HuH-7.5 (cell line): ENCODE data around the gene SLC20A1.
A peak's percentile ranks its signal among the peaks of the same experiment; 100 is the strongest.
"Not testable (repeated sequence)": the region's sequence is repeated elsewhere in the genome, so short reads cannot be mapped to it uniquely, and the experiment has no call there.

Source experiments
- DNase-seq: peaks from one replicate; pipeline ENCODE4 v3.0.0; 2011; ENCODE audit warnings: low spot score

SLC20A1 gene

GRCh38 chr2:112683550-112684414, 38.0 kb downstream of the SLC20A1 start:
- no peak for DNase-seq

- no peak for DNase-seq
Measured at GRCh38 chr2:112684415-112684775, 38.7 kb downstream of the SLC20A1 start.

- DNase-seq, result no peak
Measured at GRCh38 chr2:112685271-112685884, 39.6 kb downstream of the SLC20A1 start.

GRCh38 chr2:112686348-112687217, 40.8 kb downstream of the SLC20A1 start:
- no peak for DNase-seq

- no peak for DNase-seq
Measured at GRCh38 chr2:112687522-112687921, 41.8 kb downstream of the SLC20A1 start.

- DNase-seq, result no peak
Measured at GRCh38 chr2:112688086-112688880, 42.5 kb downstream of the SLC20A1 start.

- peak; percentile 40 for DNase-seq
Measured at GRCh38 chr2:112690853-112691401, 45.2 kb downstream of the SLC20A1 start.

- no peak for DNase-seq
Measured at GRCh38 chr2:112691881-112692281, 46.1 kb downstream of the SLC20A1 start.

- peak; percentile 55 for DNase-seq
Measured at GRCh38 chr2:112692495-112692911, 46.8 kb downstream of the SLC20A1 start.

GRCh38 chr2:112692918-112693317, 47.2 kb downstream of the SLC20A1 start:
- no peak for DNase-seq

- no peak for DNase-seq
Measured at GRCh38 chr2:112693596-112693995, 47.9 kb downstream of the SLC20A1 start.

- DNase-seq, result no peak
Measured at GRCh38 chr2:112694182-112694581, 48.4 kb downstream of the SLC20A1 start.

- DNase-seq, result no peak
Measured at GRCh38 chr2:112698834-112699515, 53.2 kb downstream of the SLC20A1 start.

- no peak for DNase-seq
Measured at GRCh38 chr2:112699984-112700667, 54.4 kb downstream of the SLC20A1 start.

- no peak for DNase-seq
Measured at GRCh38 chr2:112701052-112701451, 55.3 kb downstream of the SLC20A1 start.

- no peak for DNase-seq
Measured at GRCh38 chr2:112703684-112704083, 57.9 kb downstream of the SLC20A1 start.

GRCh38 chr2:112705575-112705974, 59.8 kb downstream of the SLC20A1 start:
- no peak for DNase-seq

GRCh38 chr2:112706170-112706664, 60.5 kb downstream of the SLC20A1 start:
- no peak for DNase-seq

GRCh38 chr2:112706947-112707346, 61.2 kb downstream of the SLC20A1 start:
- not testable (repeated sequence) for DNase-seq

- DNase-seq, result no peak
Measured at GRCh38 chr2:112708968-112709367, 63.2 kb downstream of the SLC20A1 start.
